Kidney tubule cell (primary cell): ENCODE measurements around the gene CPTP.
A peak's percentile ranks its signal among the peaks of the same experiment; 100 is the strongest.
"Not testable (repeated sequence)": the region's sequence is repeated elsewhere in the genome, so short reads cannot be mapped to it uniquely, and the experiment has no call there.

Source experiments
- DNase-seq: peaks from one replicate; pipeline ENCODE4 v3.0.0-alpha.2; 2018; ENCODE audit warnings: low spot score

CPTP gene

GRCh38 chr1:1307261-1307922 is 17.2 kb upstream of the CPTP start:
- peak; percentile 45 for DNase-seq

GRCh38 chr1:1307923-1308755 is 16.5 kb upstream of the CPTP start, which contains the start of the genes ACAP3 and PUSL1:
ACAP3 (minus strand) TSS chr1:1307930; CDS start chr1:1307815, 115 bp downstream.
PUSL1 (plus strand) TSS chr1:1308597; CDS start chr1:1308644, 47 bp downstream.
- peak; percentile 92 for DNase-seq

GRCh38 chr1:1308756-1309250 is 15.8 kb upstream of the CPTP start:
- DNase-seq, result no peak

- peak; percentile 54 for DNase-seq
Observed at GRCh38 chr1:1309251-1310108, 15.1 kb upstream of the CPTP start.

DNA sequence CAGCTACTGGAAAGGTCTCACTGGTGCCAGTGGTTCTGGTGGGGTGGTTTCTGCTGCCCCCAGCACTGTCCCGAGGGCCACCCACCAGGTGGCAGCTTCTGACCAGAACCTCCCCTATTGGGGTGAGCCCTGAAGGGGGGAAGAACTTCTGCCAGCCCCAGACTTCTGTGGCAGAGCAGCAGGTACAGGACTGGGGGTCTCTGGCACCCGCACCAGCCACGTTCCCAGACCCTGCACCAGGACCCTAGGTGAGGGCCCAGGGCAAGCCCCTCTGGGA is 14.6 kb upstream of the CPTP start:
- DNase-seq, result no peak

DNA sequence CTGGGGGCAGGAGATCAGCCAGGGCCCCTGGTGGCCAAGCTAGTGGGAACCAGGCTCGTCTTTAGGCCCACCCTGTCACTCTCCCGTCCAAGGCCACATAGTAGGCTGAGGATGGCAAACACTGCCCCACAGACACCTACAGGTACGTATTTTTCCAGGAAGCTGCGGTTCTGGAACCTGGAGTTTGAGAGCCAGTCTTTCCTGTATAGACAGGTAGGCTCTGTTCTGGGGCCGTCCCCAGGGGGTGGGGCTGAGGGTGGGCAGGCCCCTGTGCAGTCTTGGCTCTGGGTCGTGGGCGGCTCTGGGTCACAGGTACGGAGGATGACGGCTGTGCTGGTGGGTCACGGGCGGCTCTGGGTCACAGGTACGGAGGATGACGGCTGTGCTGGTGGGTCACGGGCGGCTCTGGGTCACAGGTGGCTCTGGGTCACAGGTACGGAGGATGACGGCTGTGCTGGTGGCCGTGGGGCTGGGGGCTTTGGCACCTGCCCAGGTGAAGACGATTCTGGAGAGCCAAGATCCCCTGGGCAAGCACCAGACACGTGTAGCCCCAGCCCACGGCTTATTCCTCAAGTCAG is 14.0 kb upstream of the CPTP start:
- no peak for DNase-seq

DNA sequence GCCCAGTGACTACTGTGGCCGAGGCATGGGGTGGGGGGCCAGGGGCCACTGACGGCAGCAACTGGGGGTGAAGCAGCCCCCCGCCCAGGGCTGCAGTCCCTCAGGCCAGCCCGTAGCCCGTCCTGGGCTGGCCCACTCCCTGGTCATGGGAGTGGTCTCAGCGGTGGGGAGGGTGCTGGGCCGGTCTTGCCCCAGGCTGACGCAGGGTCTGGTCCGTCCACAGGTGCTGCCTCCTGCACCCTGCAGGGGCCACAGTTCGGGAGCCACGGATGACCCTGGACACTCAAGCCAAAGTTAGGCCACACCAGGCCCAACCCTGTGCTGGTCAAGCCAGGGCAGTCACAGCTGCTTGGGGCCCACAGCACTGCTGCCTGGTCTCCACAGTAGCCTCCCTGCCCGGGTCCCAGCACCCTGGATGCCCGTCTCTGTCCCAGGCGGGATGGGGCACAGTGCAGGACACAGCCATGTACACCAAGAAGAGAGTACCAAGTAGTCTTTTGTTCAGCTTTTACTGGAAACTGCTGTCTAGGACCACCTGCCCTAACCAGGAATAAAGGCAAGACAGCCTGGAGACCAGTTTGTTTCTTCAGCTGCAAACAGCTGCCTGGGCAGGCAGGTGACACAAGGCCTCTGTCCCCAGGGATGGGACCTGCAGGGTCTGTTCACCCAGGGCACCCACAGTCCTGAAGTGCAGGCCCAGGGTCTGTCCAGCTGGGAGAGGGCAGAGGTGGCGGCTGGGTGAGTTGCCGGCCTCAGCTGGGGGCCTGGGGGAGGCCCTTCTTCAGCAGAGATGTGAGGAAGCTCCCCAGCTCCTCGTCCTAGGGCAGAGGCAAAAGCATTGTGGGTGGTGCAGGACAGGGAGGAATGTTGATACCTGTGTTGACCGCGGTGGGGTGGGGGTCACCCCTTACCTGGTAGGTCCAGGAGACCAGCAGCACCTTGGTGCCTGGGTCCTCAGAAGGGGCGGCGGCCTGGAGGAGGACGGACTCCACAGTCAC is 13.2 kb upstream of the CPTP start:
- DNase-seq, result no peak

- DNase-seq, result no peak
Observed at GRCh38 chr1:1312450-1313314, 11.9 kb upstream of the CPTP start.

- DNase-seq, result no peak
Observed at GRCh38 chr1:1313500-1314236, 10.9 kb upstream of the CPTP start.

DNA sequence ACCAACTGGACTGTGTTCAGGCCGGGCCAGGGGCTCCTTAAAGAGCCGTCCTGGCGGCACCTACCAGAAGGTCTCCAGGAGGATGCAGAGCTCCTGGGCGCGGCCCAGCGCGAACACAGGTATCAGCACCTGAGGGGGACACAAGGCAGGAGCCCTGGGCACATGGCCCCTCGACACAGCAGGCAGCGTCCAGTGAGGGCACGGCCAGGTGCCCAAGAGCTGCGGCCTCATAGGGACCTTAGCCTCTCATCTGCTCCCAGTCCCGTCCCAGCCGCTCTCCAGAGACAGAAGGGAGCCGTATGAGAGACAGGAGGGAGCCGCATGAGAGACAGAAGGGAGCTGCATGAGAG is 10.4 kb upstream of the CPTP start:
- DNase-seq, result no peak

DNA sequence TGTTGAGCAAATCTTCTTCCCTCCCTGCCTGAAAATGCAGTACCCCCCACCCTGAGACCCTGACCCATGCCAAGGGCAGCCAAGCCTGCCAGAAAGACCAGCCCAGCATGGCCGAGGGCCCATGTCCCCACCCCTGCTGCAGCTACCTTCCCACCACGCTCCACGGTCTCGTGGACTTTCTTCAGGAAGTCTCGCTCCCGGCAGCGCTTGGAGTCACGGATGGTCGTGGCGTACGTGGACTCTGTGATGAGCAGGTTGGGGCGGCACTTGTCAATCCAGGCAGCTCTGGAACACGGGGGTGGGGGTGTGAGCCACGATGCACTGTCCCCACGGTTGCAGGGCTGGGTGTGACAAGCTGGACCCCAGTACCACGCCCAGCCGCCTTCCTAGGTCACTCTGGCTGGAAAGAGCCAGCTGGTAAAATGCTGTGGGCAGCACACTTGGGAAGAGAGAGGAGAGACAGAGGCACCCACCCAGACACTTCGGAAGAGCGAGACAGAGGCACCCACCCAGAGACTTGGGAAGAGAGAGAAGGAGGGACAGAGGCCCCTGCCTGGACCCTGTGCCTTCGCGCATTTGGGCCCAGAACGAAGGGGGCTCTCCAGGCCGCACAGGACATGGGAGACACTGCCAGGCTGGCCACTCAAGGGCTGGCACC is 9.8 kb upstream of the CPTP start:
- no peak for DNase-seq

- no peak for DNase-seq
Observed at GRCh38 chr1:1315435-1315954, 9.1 kb upstream of the CPTP start.

- not testable (repeated sequence) for DNase-seq
Observed at GRCh38 chr1:1316199-1316598, 8.4 kb upstream of the CPTP start.

DNA sequence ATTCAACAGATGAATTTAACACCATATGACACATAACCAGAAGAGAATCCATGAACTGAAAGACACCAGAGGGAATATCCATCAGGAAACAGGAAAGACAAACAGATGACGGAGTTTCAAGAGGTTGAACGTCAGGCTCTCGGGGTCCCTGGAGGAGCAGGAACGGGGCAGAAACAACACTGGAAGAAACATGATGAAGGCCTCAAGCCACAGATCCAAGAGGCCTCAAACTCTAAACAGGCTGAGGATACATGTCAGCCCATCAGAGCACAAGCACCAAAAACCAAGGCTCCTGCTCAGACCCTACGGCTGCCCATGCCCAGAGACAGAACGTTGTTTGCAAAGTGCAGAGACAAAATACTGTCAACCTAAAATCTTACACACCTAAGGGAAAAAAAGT is 7.2 kb upstream of the CPTP start:
- DNase-seq, result no peak

DNA sequence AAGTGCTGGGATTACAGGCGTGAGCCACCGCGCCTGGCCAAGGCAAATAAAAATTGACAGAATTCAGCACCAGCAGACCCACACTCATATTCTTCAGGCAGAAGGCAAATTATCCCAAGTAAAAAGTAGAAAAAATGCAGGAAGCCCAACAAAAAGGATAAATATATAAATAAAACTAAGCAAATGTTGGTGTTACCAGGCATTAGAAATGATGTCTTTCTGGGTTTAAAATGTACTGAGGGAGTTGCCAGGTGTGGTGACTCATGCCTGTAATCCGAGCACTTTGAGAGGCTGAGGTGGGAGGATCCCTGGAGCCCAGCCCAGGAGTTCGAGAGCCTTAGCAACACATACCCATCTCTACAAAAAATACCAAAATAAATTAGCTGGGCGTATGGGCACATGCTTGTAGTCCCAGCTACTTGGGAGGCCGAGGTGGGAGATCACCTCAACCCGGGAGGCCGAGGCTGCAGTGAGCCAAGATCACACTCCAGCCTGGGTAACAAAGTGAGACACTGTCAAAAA is 6.4 kb upstream of the CPTP start:
- peak; percentile 89 for DNase-seq

DNA sequence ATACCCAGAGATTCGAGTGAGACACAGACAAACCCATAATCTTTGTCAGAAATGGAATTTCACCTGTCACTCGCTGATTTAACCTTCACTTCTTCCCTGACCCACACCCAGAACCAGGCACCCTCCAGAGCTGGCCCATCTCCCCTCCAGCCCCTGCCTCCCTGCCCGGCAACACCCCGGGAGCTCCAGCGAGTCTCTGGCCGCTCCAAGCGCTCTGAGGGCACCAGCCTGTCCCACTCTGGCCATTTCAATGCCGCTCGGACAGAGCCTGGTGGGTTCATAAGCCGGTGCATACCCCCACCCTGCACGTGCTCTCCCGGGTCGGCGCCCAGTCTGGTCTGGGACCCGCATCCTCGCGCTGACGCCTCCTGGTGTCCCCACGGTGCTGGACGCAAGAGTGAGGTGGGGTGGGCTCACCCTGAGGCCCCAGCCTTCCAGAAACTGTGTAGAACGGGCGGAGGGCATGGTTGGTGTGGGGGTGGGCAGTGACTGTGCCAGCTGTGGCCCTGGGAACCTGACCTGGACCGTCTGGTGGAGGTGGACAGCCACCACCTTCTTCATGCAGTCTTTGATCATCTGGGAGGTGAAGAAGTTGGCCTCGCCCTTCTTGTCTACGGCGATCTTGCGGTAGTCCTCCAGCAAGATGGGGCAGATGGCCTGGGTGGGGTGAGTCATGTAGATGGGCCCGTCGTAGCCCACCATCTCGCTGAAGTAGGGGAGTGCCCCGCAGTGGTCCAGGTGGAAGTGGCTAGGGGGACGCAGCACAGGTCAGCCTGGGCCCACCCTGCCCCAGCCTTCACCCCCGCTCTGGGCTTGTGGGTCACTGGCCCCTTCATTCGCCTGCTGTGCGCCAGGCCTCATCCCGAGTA is 5.6 kb upstream of the CPTP start:
- no peak for DNase-seq

- no peak for DNase-seq
Observed at GRCh38 chr1:1319646-1319941, 5.0 kb upstream of the CPTP start.
